Stimulated activated CD4-positive, alpha-beta T cell treated with anti-CD3 and anti-CD28 coated beads, Interleukin-12 subunit alpha, Interleukin-12 subunit beta, amount 100 ng/mL, for 48 hours (primary cell): ENCODE results near the gene ZNF785.

Experiments
- DNase-seq, 3 donors: peaks; one replicate each; pipeline ENCODE4 v3.0.0-alpha.2; 2020; ENCODE audit warnings: low read depth in 2 of 3, low spot score in 1 of 3

The ZNF785 gene

GRCh38 chr16:30565984-30566383 lies 19.5 kb downstream of the ZNF785 start:
- no peak for DNase-seq

DNA sequence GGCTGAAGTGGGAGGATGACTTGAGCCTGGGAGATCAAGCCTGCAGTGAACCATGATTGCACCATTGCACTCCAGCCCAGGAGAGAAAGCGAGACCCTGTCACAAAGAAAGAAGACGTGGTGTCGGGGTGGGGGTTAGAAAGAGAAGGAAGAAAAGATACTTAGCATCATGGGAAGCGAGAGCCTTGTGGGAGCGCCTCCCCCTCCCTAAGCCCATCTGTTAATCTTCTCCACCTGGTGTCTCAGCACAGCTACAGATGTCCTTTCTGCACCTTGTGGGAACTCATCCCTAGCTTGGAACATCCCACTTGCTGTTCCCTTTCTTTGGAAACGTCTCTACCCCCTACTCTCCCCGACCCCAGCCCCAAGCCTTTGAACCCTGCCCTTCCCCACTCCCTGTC lies 20.0 kb downstream of the ZNF785 start:
- no peak for DNase-seq

DNA sequence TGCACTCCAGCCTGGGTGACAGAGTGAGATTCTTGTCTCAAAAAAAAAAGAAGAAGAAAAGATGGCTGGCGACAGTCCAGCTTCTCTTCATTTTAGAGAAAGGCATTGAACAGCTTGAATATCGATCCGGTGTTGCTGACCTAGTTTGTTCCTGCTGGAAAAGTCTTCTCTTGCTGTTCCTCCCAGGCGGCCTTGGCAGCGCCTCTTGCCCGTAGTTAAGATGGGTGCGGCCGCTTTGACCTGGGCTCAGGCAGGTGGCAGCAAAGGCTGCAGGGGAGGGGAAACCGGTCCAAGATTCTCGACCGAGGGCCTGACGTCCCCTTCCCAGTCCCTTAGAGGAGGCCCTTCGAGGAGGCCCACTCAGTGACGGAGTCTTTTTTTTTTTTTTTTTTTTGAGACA lies 23.5 kb downstream of the ZNF785 start:
- DNase-seq = no peak

GRCh38 chr16:30561089-30561816 lies 24.2 kb downstream of the ZNF785 start:
- no peak for DNase-seq

DNA sequence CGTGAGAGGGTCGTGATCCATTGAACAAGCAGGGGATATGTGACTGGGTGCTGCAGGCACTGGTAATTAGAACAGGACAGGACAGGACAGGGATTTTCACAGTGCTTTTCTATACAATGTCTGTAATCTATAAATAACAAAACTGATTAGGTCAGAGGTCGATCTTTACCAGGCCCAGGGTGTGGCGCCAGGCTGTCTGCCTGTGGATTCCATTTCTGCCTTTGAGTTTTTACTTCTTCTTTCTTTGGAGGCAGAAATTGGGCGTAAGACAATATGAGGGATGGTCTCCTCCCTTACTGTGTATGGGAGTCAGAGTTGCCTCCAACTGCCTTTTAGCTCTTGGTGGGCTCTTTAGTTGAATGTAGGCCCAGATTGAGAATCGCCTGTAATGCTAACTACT lies 25.8 kb downstream of the ZNF785 start:
- no peak for DNase-seq

DNA sequence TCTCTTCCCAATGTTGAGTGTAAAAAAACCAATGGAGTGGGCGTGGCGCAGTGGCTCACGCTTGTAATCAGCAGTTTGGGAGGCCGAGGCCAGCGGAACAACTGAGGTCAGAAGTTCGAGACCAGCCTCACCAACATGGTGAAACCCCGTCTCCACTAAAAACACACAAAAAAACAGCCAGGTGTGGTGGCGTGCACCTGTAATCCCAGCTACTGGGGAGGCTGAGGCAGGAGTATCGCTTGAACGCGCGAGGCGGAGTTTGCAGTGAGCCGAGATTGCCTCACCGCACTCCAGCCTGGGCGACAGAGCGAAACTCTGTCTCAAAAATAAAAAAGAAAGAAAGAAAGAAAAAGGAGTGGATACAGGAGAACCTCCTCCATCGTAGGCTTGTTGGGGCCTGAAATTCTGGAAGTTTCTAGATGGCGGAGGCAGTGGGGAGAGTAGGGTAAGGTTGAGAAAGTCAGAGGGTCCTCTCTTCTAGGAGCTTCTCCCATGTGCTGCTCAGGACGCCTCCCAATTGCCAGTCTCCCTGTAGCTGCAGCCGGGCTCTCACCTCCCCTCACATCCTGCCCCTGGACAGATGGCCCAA lies 26.6 kb downstream of the ZNF785 start:
- no peak for DNase-seq

DNA sequence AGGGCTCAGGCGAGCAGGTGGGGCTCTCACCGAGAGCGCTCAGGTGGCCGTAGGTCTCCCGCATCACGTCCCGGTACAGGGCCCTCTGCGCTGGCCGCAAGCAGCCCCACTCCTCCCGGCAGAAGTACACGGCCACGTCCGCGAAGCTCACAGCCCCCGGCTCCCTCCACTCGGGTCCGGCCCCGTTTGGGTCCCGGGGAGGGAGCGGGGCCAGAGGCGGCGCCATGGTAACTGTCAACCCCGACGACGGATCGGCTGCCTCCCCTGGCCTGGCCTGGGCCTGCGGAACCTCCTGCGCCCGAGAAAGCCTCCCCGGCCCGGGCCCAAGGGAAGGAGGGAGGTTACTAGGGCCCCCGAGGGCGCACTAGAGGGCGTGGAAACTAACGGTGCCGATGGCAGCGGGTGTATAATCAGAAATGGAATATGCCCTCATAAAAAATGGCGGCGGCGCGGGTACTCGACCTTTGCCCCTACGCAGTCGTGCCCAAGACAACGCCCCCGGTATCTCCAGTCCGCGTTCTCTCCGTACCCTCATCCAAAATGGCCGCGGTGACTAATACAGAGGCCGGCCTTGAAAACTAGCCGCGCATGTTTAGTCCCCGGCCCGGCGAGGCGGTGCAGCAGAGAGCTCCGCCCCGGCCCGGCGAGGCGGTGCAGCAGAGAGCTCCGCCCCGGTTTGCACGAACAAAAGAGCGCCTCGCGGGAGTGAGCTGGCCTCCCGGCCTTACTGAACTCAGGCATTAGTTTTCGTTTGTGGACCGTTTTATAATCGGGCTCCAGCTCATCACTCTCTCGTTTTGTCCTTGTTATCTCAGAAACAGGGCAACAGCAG lies 27.3 kb downstream of the ZNF785 start, which contains the start of gene ZNF764:
TSS of gene ZNF764 (minus strand) at position 418 of the 832 bp plus-strand sequence. CDS start at position 226, 192 bp downstream.
- peak; percentile 94 to 96 (median 96) for DNase-seq

DNA sequence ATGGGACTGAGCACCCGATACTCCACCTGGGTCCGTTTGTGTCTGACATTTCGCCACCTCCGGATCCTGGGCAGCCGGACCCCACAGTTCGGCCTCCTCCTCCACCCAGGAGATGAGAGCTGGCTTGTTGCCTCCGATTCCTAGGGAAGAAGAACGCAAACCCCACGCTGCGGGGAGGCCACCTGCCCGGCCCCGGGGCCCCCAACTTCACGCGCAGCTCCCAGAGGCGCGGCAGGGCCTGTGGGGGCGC lies 27.9 kb downstream of the ZNF785 start:
- DNase-seq = no peak

- no peak for DNase-seq
Observed at GRCh38 chr16:30556125-30556473, 29.4 kb downstream of the ZNF785 start.

GRCh38 chr16:30555315-30556124 lies 30.0 kb downstream of the ZNF785 start:
- no peak for DNase-seq

- DNase-seq = no peak
Observed at GRCh38 chr16:30554557-30555314, 30.8 kb downstream of the ZNF785 start.

GRCh38 chr16:30553393-30553899 lies 32.1 kb downstream of the ZNF785 start:
- no peak for DNase-seq

- DNase-seq = no peak
Observed at GRCh38 chr16:30552956-30553355, 32.5 kb downstream of the ZNF785 start.

- peak in 2 of 3 donors; percentile 47 to 60 for DNase-seq
Observed at GRCh38 chr16:30551781-30552180, 33.7 kb downstream of the ZNF785 start.

GRCh38 chr16:30548416-30549253 lies 36.9 kb downstream of the ZNF785 start:
- DNase-seq = no peak

GRCh38 chr16:30546115-30546514 lies 39.4 kb downstream of the ZNF785 start:
- no peak for DNase-seq

GRCh38 chr16:30543067-30543466 lies 42.4 kb downstream of the ZNF785 start:
- DNase-seq = no peak

GRCh38 chr16:30541502-30542329 lies 43.8 kb downstream of the ZNF785 start:
- DNase-seq = no peak
